Keratinocyte (primary cell): ENCODE results near the gene MLLT11. TPM values are rescaled to one million over a fixed set of nuclear protein-coding genes. Genes with fewer than 3 reads are reported as not detected.
A peak's percentile ranks its signal among the peaks of the same experiment; 100 is the strongest.

ENCODE experiments used
- DNase-seq: peaks from one replicate; pipeline ENCODE4 v3.0.0-alpha.2; 2011; ENCODE audit warnings: low read depth, missing footprints, low spot score
- FAIRE-seq: peaks from 2 replicates; lab custom pipeline; 2011; peaks lifted over from hg19 to GRCh38; lab: Jason Lieb, UNC
- H2AFZ ChIP-seq: 2 replicates; pipeline ENCODE4 v1.6.0; 2012; ENCODE audit warnings: low read length, control low read depth, inconsistent platforms; ENCODE audit not compliant: control insufficient read depth
- H3K27ac ChIP-seq: 2 replicates; pipeline ENCODE4 v1.5.1; 2011; ENCODE audit warnings: low read length; ENCODE audit not compliant: control insufficient read depth, insufficient read depth
- H3K27me3 ChIP-seq: 3 replicates; pipeline ENCODE4 v1.6.0; 2011; ENCODE audit warnings: low read length; ENCODE audit not compliant: control insufficient read depth, insufficient read depth; ENCODE audit errors: extremely low read depth
- H3K36me3 ChIP-seq, 2 experiments: 2 replicates in 1 of 2; 3 replicates in 1 of 2; pipeline ENCODE4 v1.5.1; 2011; ENCODE audit warnings: low read length in 2 of 2, mild to moderate bottlenecking in 1 of 2; ENCODE audit not compliant: control insufficient read depth in 2 of 2, insufficient read depth in 2 of 2; ENCODE audit errors: extremely low read depth in 1 of 2
- H3K4me1 ChIP-seq: 3 replicates; pipeline ENCODE4 v1.5.1; 2011; ENCODE audit warnings: low read length; ENCODE audit not compliant: control insufficient read depth, insufficient read depth; ENCODE audit errors: extremely low read depth
- H3K4me2 ChIP-seq: 3 replicates; pipeline ENCODE4 v1.6.0; 2011; ENCODE audit warnings: low read depth, low read length; ENCODE audit not compliant: control insufficient read depth, insufficient read depth; ENCODE audit errors: extremely low read depth
- H3K4me3 ChIP-seq, 3 experiments: fragments of 200-600 bp in 1 of 3; sonication (generic) in 1 of 3; 2 replicates in 2 of 3; 3 replicates in 1 of 3; pipeline ENCODE4 v1.5.1; 2011 to 2016; ENCODE audit warnings: low read length in 3 of 3, mild to moderate bottlenecking in 3 of 3, control low read depth in 2 of 3, inconsistent platforms in 1 of 3, low read depth in 1 of 3, mixed read lengths in 1 of 3, mixed run types in 1 of 3, moderate library complexity in 1 of 3; ENCODE audit not compliant: control insufficient read depth in 2 of 3, insufficient read depth in 2 of 3; ENCODE audit errors: extremely low read depth in 1 of 3
- H3K79me2 ChIP-seq: 2 replicates; pipeline ENCODE4 v1.6.0; 2012; ENCODE audit warnings: low read length; ENCODE audit not compliant: control insufficient read depth, insufficient read depth
- H3K9ac ChIP-seq: 3 replicates; pipeline ENCODE4 v1.6.0; 2011; ENCODE audit warnings: low read length; ENCODE audit not compliant: control insufficient read depth, insufficient read depth; ENCODE audit errors: extremely low read depth
- H3K9me1 ChIP-seq: 3 replicates; pipeline ENCODE4 v1.6.0; 2011; ENCODE audit warnings: low read length; ENCODE audit not compliant: control insufficient read depth, insufficient read depth; ENCODE audit errors: extremely low read depth
- H3K9me3 ChIP-seq: 2 replicates; pipeline ENCODE4 v1.5.1; 2012; ENCODE audit warnings: low read depth, low read length; ENCODE audit not compliant: control insufficient read depth
- H4K20me1 ChIP-seq: 3 replicates; pipeline ENCODE4 v1.6.0; 2011; ENCODE audit warnings: low read length; ENCODE audit not compliant: control insufficient read depth, insufficient read depth; ENCODE audit errors: extremely low read depth
- EZH2 ChIP-seq: IDR thresholded peaks from one replicate; pipeline ENCODE4 v1.6.1; 2012; ENCODE audit warnings: inconsistent platforms, mild to moderate bottlenecking, low read length, moderate library complexity
- dilution Hi-C: fragments of 300-500 bp; cut with MboI; formaldehyde crosslinking; loops from one replicate; pipeline ENCODE4 v1.7.0; 2020; ENCODE audit warnings: low sequenced_read_pairs; ENCODE audit not compliant: extremely low pct_ligation_motif_present
- polyA minus RNA-seq, 3 experiments: library from RNA; depleted of rRNA, polyadenylated mRNA; stranded (reverse); fragments of >200 nt; gene quantifications; 1 replicate in 1 of 3; 2 replicates in 1 of 3; 3 replicates in 1 of 3; pipeline ENCODE4 v1.2.3, GENCODE V29; 2011
- polyA plus RNA-seq, 5 experiments: library from polyadenylated mRNA; depleted of rRNA in 3 of 5; stranded (reverse) in 3 of 5; stranded (forward) in 1 of 5; unstranded in 1 of 5; fragments of >200 nt; gene quantifications; 1 replicate in 1 of 5; 2 replicates in 3 of 5; 3 replicates in 1 of 5; pipeline versions ENCODE4 v1.2.1 to v1.2.3, GENCODE V29; 2011 to 2012; ENCODE audit warnings: missing spikeins in 2 of 5, low read depth in 1 of 5, low replicate concordance in 1 of 5
- TF ChIP-seq, protein P1 (sequence below), 3 experiments: IDR thresholded peaks in 1 of 3; conservative IDR thresholded peaks in 1 of 3; optimal IDR thresholded peaks in 1 of 3; 2 replicates in 2 of 3; 3 replicates in 1 of 3; pipeline versions ENCODE3 to v1.5.1; 2011; ENCODE audit warnings: low read length in 3 of 3, mild to moderate bottlenecking in 3 of 3, moderate library complexity in 2 of 3, control low read depth in 1 of 3, inconsistent platforms in 1 of 3; ENCODE audit not compliant: insufficient read depth in 2 of 3; ENCODE audit errors: extremely low read depth in 1 of 3

MLLT11 gene, protein sequence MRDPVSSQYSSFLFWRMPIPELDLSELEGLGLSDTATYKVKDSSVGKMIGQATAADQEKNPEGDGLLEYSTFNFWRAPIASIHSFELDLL
- polyA plus RNA-seq (8.8 to 16.4 TPM (median 10.8 TPM) in 3 replicates), polyA minus RNA-seq (3.6 to 7.1 TPM (median 4.4 TPM) in 3 replicates)
- polyA plus RNA-seq (2011; ENCODE audit: low read depth): 2.5 TPM
- polyA plus RNA-seq (2011; cell fraction: cytosol; rRNA removed): 13.3 and 18.1 TPM in 2 replicates
- 9.2 and 11.2 TPM in 2 replicates for polyA plus RNA-seq (2011; cell fraction: nucleus; rRNA removed)
- 6.4 and 7.7 TPM in 2 replicates for polyA plus RNA-seq (2012; ENCODE audit: low replicate concordance)
- 5.2 TPM for polyA minus RNA-seq (2011; cell fraction: cytosol; rRNA and poly(A)+ RNA removed)
- polyA minus RNA-seq (2011; cell fraction: nucleus; rRNA and poly(A)+ RNA removed): 1.7 and 3.3 TPM in 2 replicates

DNA sequence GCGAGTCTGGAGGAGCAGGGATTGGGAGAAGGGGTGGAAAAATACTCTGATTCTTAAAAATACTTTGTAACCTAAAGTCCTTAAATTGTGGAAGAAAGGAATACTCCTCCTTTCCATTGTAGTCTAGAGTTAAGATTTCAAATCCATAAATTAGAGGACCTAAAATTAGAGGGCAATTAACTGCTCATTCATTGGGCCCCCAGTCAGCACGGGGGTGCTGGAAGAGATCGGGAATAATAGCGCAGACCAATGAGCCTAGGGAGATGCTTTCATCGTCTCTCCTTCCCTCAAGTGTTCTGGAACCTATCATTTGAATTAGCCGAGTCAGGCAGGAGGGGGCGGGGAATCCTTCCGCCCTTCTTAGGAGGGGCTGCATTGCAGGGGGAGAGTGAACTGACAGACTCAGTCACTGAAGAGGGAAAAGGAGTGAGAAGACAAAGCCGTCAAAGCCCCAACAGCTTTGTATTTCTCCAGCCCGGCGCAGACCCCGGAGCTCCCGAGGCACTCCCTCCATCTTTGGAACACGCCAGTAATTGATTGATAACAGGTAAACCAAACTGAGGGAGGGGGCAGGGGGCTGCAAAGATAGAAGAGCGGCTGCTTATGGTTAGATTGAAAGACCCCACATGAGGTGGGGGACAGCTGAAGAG lies at the start of gene MLLT11:
TSS of gene MLLT11 (plus strand) at position 391 of the 650 bp plus-strand sequence. CDS start 6,828 bp downstream, outside the sequence.
- Histone ChIP-seq H3K79me2 (peaks cover 60% of the 10 kb centered on the region), H2AFZ (peak within 1 kb of the TSS; percentile 90), H3K4me3 (peak within 1 kb of the TSS; percentile 95 to 100 (median 99)), H3K9ac (peak within 1 kb of the TSS; percentile 94), H3K4me1 (peaks cover 58% of the 10 kb centered on the region), H3K27ac (peak within 1 kb of the TSS; percentile 94), H3K9me3 (no peaks in the 10 kb centered on the region), H3K36me3 (peaks cover 19 to 29% of the 10 kb centered on the region in 2 experiments), H3K27me3 (no peaks in the 10 kb centered on the region), H3K4me2 (peak within 1 kb of the TSS; percentile 100), H4K20me1 (peaks cover 25% of the 10 kb centered on the region), H3K9me1 (peaks cover 15% of the 10 kb centered on the region)
- dilution Hi-C loops: no loop called here
- DNase-seq (no peak), FAIRE-seq (no peak)
- no peak for TF ChIP-seq EZH2
- TF ChIP-seq, protein P1, sequence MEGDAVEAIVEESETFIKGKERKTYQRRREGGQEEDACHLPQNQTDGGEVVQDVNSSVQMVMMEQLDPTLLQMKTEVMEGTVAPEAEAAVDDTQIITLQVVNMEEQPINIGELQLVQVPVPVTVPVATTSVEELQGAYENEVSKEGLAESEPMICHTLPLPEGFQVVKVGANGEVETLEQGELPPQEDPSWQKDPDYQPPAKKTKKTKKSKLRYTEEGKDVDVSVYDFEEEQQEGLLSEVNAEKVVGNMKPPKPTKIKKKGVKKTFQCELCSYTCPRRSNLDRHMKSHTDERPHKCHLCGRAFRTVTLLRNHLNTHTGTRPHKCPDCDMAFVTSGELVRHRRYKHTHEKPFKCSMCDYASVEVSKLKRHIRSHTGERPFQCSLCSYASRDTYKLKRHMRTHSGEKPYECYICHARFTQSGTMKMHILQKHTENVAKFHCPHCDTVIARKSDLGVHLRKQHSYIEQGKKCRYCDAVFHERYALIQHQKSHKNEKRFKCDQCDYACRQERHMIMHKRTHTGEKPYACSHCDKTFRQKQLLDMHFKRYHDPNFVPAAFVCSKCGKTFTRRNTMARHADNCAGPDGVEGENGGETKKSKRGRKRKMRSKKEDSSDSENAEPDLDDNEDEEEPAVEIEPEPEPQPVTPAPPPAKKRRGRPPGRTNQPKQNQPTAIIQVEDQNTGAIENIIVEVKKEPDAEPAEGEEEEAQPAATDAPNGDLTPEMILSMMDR (optimal IDR thresholded peaks at IDR 0.05 in 1 of 3, IDR thresholded peaks at IDR 0.05 in 1 of 3, conservative IDR thresholded peaks at IDR 0.05 in 1 of 3; ENCODE audit: extremely low read depth in 1 of 3, insufficient read depth in 2 of 3, low read length in 3 of 3): no peak

GRCh38 chr1:151011154-151011850 lies 48.9 kb upstream of the MLLT11 start:
- Histone ChIP-seq H3K79me2 (no peaks in the 10 kb centered on the region), H3K4me1 (peaks cover 26% of the 10 kb centered on the region), H4K20me1 (no peaks in the 10 kb centered on the region), H3K27me3 (no peaks in the 10 kb centered on the region), H2AFZ (no peak overlapping the region), H3K27ac (no peak overlapping the region), H3K4me3 (no peak overlapping the region), H3K9ac (no peak overlapping the region), H3K9me1 (peaks cover 2% of the 10 kb centered on the region), H3K9me3 (no peaks in the 10 kb centered on the region), H3K36me3 (peaks cover 0 to 4% of the 10 kb centered on the region in 2 experiments), H3K4me2 (no peak overlapping the region)
- TF ChIP-seq EZH2: no peak
- TF ChIP-seq, protein P1 (optimal IDR thresholded peaks at IDR 0.05 in 1 of 3, IDR thresholded peaks at IDR 0.05 in 1 of 3, conservative IDR thresholded peaks at IDR 0.05 in 1 of 3; ENCODE audit: extremely low read depth in 1 of 3, insufficient read depth in 2 of 3, low read length in 3 of 3): no peak
- FAIRE-seq (no peak), DNase-seq (no peak)
- dilution Hi-C loops: no loop called here
